Colon (tissue), 2 donors: Measurements from ENCODE around the gene SLC16A5.
"Not testable (repeated sequence)": the region's sequence is repeated elsewhere in the genome, so short reads cannot be mapped to it uniquely, and the experiment has no call there.

Experiments
- FAIRE-seq: peaks from 2 replicates; lab custom pipeline; 2012; peaks lifted over from hg19 to GRCh38; lab: Jason Lieb, UNC
- donor health status: control.
- donor health status: control.

Gene SLC16A5

DNA sequence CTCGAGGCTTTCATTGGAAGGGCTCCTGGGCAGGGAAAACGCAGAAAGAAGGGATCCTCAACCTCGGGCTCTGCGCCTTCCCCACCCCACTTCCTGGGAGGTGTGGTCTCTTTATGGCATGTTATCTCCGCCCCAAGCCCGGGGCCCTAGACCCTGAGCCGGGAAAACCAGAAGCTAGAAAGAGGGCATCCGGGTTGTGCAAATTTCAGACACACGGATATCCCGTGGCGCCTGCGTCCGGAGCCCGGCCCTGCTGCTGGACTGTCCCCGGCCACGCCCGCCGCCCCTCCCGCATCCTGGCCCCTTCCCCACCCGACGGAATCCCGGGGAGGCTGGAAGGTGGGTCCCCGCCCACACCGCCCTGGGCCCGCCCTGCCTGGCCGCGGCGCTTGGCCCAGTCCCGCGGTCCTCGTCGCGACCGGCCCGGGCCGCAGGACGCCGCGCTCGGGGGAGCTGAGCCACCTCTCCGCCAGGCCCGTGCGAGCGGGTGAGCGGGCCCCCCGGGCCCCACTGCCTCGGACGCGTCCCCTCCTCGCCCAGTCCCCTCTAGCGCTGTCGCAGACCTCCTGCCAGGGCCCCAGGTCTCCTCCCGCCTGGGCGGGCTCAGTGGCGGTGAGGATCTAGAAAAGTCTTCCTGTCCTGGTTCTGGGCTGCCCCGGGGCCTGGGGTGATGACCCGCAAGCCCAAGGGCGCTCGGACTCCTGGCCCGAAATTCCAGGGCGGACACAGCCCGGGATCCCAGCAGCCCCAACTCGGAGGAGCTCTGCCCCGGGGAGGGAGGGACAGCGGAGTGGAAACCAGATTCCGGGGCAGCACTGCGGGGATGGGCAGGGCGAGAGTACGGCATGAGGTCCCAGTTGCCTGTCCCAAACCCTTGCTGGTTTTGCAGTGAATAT is at the start of gene SLC16A5:
SLC16A5 (plus strand) TSS at position 397 of the 896 bp plus-strand sequence. CDS start 5,683 bp downstream, outside the sequence.
- FAIRE-seq, result no peak

- no peak for FAIRE-seq
Observed at GRCh38 chr17:75039238-75039637, 48.5 kb upstream of the SLC16A5 start.

- no peak for FAIRE-seq
Observed at GRCh38 chr17:75041656-75042280, 46.0 kb upstream of the SLC16A5 start.

GRCh38 chr17:75043789-75044188 is 44.0 kb upstream of the SLC16A5 start:
- FAIRE-seq, result not testable (repeated sequence)

- FAIRE-seq, result no peak
Observed at GRCh38 chr17:75044716-75045115, 43.0 kb upstream of the SLC16A5 start.

DNA sequence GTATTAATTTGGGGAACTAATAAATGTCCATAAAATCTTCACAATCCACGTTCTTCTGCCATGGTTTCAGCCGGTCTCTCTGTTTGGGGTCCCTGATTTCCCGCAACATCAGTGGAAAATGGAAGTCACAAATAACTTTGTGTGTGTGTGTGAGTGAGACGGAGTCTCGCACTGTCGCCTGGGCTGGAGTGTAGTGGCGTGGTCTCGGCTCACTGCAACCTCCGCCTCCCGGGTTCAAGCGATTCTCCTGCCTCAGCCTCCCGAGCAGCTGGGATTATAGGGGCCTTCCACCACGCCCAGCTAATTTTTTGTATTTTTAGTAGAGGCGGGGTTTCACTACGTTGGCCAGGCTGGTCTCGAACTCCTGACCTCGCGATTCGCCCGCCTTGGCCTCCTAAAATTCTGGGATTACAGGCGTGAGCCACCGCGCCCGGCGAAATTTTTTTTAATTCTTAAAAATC is 41.8 kb upstream of the SLC16A5 start:
- FAIRE-seq, result not testable (repeated sequence)

DNA sequence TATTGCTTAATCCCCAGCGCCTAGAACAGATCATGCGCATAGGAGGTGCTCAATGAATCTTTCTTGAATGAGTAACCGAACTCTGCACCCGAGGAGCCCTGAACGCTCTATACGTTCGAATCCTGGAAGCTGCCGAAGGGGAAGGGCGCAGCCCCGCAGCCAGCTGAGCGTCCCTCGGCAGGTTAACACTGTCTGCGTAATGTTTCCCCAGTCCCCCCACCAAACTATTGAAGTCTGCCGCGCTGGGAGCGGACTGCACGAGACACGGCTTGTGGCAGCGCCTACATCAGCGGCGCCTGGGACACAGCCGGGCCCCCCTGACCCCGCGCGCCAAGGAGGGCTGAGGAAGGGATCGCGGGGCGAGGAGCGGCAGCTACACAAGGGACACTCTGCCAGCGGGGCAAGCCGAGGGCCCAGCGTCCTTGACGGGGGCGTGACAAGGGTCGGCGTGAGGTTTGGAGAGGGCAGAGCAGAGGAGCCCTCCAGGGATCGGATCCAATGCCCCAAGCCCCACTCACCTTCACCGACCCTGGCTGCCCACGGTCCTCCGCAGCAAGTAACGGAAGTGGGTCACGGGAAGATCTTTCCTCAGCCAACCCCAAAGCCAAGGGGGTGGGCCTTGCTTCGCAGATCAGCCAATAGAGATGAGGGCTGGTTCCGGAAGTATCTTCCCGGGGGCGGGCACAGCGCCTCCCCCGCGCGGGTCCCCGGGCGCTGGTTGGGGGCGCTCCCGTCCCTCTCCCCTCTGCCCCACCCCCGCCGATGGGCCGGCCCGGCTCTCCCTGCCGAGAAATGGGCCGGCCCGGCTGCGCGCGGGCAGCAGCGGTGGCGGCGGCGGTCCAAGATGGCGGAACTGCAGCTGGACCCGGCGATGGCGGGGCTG is 41.1 kb upstream of the SLC16A5 start, which contains the start of the genes ATP5PD and KCTD2:
ATP5PD (minus strand) TSS at position 563 of the 883 bp plus-strand sequence. CDS start 4,319 bp downstream, outside the sequence.
KCTD2 (plus strand) TSS at position 819 of the 883 bp plus-strand sequence; CDS start at position 845, 26 bp downstream.
- FAIRE-seq, result no peak

GRCh38 chr17:75047398-75048098 is 40.2 kb upstream of the SLC16A5 start:
- FAIRE-seq, result no peak

GRCh38 chr17:75048249-75048878 is 39.4 kb upstream of the SLC16A5 start:
- no peak for FAIRE-seq

GRCh38 chr17:75049057-75049456 is 38.7 kb upstream of the SLC16A5 start:
- no peak for FAIRE-seq

DNA sequence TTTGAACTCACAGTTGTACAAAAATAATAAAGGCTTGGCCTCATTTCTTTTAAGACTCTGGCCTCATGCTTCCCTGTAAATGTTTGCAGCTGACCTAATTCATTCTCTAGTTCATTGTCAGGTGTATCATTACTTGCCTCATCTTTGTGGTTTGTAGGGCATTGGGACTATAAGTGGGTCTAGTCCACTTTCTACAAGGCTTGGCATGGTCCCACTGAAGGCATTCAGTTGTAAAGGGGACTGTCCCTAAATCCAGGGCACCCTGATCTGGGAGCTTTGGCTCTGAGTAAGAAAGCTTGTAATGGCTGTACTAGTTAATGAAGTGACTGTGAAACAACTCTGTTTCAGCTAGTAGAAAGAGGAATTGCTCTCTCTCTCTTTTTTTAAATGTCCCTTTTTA is 38.0 kb upstream of the SLC16A5 start:
- no peak for FAIRE-seq

- no peak for FAIRE-seq
Observed at GRCh38 chr17:75051941-75052340, 35.8 kb upstream of the SLC16A5 start.

DNA sequence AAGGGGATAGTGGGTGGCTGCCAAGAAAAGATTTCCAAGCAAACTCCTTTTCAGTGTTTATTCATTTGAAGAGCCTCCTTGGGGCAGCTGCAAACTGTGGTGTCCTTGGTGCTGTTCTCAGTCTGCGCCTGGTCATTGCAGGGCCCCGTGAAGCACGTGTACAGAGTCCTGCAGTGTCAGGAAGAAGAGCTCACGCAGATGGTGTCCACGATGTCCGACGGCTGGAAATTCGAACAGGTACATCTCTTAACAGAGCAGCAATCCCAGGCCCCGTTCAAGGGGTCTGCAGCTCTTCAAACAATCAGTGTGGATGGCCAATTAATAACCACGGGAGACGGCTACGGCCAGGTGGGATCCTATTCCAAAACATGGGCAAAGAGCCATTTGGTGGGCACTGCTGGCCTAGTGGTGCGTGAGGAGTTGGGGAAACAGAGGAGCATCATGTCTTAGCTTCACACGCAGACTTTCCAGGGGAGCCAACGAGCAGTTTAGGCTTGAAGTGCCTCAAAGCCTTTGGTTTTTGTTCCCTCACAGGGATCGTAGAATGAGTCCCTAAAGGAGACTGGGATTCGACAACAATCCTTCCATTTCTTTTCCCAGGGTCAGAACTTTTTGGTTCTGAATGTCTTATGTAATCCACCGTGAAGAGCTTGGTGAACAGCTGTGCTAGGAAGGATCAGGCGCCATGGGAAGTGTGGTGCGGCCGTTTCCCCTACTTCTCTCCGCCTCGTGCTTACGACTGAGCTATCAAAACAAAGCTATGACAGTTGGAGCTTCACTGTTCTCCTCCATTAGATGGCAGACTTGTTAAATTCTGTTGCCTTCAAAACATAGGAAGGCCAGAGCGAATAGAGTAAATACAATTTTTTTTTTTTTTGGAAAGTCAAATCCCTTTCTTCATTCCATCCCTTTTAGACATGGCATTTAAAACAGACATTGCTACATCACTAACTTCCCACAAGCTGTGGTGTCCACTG is 28.1 kb upstream of the SLC16A5 start:
- no peak for FAIRE-seq

DNA sequence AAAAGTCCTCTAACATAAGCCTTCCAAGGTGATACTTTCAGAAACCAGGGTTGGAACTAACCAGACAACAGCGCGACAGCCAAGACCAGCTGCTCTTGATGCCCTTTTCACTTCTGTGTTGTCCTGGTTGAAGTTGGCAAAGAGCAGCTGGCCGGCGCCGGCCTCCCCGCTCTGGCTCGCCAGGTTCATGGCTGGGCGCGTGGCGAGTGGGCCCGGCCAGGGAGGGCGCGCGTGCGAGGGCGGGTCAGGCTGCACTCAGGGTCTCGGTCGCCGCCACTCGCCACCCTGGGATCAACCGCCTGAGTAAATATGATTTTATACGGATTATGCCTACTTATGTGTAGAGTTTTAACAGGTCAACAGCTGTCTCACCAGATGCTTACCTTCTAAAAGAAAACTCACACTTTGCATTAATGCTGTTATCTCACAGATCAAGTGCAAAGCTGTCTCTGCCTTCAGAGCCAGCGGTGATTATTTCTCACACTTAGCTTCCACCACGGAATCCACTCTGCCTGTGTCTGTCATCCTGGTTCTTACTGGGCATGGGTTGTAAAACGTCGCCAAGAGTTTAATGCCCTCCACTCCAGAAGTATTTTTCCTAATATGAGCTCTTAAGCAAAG is 27.2 kb upstream of the SLC16A5 start:
- no peak for FAIRE-seq

GRCh38 chr17:75061055-75061438 is 26.7 kb upstream of the SLC16A5 start:
- FAIRE-seq, result no peak

GRCh38 chr17:75061618-75062017 is 26.1 kb upstream of the SLC16A5 start:
- FAIRE-seq, result no peak

- no peak for FAIRE-seq
Observed at GRCh38 chr17:75063201-75063600, 24.6 kb upstream of the SLC16A5 start.

GRCh38 chr17:75063626-75064025 is 24.1 kb upstream of the SLC16A5 start:
- FAIRE-seq, result no peak

GRCh38 chr17:75064040-75064439 is 23.7 kb upstream of the SLC16A5 start:
- no peak for FAIRE-seq
